Parathyroid adenoma (tissue), 2 donors: Measurements from ENCODE around the gene FGFR2.
A peak's percentile ranks its signal among the peaks of the same experiment; 100 is the strongest.

Experiments used
- H2AFZ ChIP-seq: fragments of 300-600 bp; sonication (generic); one replicate; pipeline ENCODE4 v1.7.0; 2017; ENCODE audit warnings: antibody characterized with exemption, mild to moderate bottlenecking
- H3K27ac ChIP-seq: fragments of 300-600 bp; sonication (generic); one replicate; pipeline ENCODE4 v1.7.0; 2017
- H3K27me3 ChIP-seq: fragments of 300-600 bp; sonication (generic); one replicate; pipeline ENCODE4 v1.7.0; 2017; ENCODE audit warnings: low read length; ENCODE audit not compliant: control insufficient read depth, insufficient read depth
- H3K36me3 ChIP-seq: fragments of 300-600 bp; sonication (generic); one replicate; pipeline ENCODE4 v1.7.0; 2017; ENCODE audit warnings: low read length; ENCODE audit not compliant: control insufficient read depth, insufficient read depth
- H3K4me1 ChIP-seq: fragments of 300-600 bp; sonication (generic); one replicate; pipeline ENCODE4 v1.7.0; 2017; ENCODE audit warnings: control low read depth
- H3K4me2 ChIP-seq: fragments of 300-600 bp; sonication (generic); one replicate; pipeline ENCODE4 v1.7.0; 2017; ENCODE audit warnings: low read length
- H3K4me3 ChIP-seq: fragments of 300-600 bp; sonication (generic); one replicate; pipeline ENCODE4 v1.7.0; 2017; ENCODE audit warnings: low read depth, low read length
- H3K79me2 ChIP-seq: fragments of 300-600 bp; sonication (generic); one replicate; pipeline ENCODE4 v1.7.0; 2017; ENCODE audit warnings: control low read depth
- H3K9ac ChIP-seq: fragments of 300-600 bp; sonication (generic); one replicate; pipeline ENCODE4 v1.7.0; 2017; ENCODE audit warnings: mild to moderate bottlenecking
- H3K9me3 ChIP-seq: fragments of 300-600 bp; sonication (generic); one replicate; pipeline ENCODE4 v1.7.0; 2017; ENCODE audit warnings: low read length; ENCODE audit not compliant: control insufficient read depth
- TF ChIP-seq, protein P1 (sequence below): fragments of 300-600 bp; sonication (generic); IDR thresholded peaks from one replicate; pipeline ENCODE4 v1.7.0; 2017; ENCODE audit warnings: antibody characterized with exemption, mild to moderate bottlenecking
- donor health status: primary hyperparathyroidism.

Gene FGFR2

DNA sequence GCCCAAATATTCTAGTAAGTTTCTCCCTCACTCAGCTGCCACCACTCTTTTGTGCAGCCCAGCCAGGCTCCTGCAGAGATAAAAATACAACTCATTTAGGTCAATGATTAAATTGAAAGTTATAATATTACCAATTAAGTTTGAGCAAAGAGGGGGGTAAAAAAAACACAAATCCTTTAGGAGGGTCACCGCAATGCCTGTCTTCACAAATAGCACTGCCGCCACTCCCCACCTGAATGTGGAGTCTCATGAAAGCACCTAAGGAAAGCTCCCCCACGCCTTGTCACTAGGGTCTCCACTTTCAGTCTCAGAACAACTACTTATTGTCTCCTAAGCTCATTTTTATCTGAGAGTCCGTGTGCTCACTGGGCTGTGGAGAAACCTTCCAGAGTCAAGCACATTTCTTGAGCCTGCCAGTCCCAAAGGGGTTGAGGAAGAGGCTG is 148.7 kb downstream of the FGFR2 start:
- Histone ChIP-seq H3K9ac (no peak overlapping the region), H3K27me3 (no peaks in the 10 kb centered on the region), H3K4me2 (no peak overlapping the region), H2AFZ (no peak overlapping the region), H3K4me1 (no peaks in the 10 kb centered on the region), H3K4me3 (no peak overlapping the region), H3K9me3 (no peaks in the 10 kb centered on the region), H3K27ac (no peak overlapping the region), H3K79me2 (no peaks in the 10 kb centered on the region), H3K36me3 (no peaks in the 10 kb centered on the region)
- TF ChIP-seq, protein P1, sequence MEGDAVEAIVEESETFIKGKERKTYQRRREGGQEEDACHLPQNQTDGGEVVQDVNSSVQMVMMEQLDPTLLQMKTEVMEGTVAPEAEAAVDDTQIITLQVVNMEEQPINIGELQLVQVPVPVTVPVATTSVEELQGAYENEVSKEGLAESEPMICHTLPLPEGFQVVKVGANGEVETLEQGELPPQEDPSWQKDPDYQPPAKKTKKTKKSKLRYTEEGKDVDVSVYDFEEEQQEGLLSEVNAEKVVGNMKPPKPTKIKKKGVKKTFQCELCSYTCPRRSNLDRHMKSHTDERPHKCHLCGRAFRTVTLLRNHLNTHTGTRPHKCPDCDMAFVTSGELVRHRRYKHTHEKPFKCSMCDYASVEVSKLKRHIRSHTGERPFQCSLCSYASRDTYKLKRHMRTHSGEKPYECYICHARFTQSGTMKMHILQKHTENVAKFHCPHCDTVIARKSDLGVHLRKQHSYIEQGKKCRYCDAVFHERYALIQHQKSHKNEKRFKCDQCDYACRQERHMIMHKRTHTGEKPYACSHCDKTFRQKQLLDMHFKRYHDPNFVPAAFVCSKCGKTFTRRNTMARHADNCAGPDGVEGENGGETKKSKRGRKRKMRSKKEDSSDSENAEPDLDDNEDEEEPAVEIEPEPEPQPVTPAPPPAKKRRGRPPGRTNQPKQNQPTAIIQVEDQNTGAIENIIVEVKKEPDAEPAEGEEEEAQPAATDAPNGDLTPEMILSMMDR: no peak

DNA sequence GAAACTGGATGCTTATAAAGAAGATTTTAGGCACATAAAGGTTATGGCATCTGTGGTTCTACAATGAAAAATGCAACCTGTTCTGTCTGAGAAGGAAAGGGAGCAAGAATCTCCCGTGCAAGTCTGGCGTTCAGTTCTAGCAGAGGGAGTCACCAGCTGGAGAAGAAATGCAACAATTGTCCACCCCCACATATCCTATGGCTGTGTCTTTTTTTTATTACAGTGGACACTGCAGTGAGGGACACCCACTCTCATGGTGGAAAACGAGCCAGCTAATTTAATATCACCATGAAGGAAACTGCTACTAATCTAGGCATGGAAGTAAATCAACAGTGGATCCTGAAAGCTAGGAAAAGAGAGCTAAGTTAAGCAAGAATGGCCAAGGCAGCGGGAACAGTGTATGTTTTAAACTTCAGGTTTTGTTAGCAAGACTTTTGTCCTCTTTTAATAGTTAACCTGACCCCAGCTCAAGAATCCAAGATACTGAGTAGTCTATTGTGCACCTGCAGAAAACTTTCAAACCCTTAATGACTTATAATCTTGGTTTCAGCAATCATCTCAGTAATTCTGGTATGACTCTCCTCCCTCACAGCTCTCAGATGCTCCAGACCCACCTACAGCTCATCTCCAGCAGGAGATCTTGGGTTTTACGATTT is 149.3 kb downstream of the FGFR2 start:
- Histone ChIP-seq H2AFZ (no peak overlapping the region), H3K27ac (no peak overlapping the region), H3K4me3 (no peak overlapping the region), H3K79me2 (no peaks in the 10 kb centered on the region), H3K36me3 (no peaks in the 10 kb centered on the region), H3K27me3 (no peaks in the 10 kb centered on the region), H3K9ac (no peak overlapping the region), H3K4me2 (no peak overlapping the region), H3K4me1 (no peaks in the 10 kb centered on the region), H3K9me3 (no peaks in the 10 kb centered on the region)
- TF ChIP-seq, protein P1: no peak

DNA sequence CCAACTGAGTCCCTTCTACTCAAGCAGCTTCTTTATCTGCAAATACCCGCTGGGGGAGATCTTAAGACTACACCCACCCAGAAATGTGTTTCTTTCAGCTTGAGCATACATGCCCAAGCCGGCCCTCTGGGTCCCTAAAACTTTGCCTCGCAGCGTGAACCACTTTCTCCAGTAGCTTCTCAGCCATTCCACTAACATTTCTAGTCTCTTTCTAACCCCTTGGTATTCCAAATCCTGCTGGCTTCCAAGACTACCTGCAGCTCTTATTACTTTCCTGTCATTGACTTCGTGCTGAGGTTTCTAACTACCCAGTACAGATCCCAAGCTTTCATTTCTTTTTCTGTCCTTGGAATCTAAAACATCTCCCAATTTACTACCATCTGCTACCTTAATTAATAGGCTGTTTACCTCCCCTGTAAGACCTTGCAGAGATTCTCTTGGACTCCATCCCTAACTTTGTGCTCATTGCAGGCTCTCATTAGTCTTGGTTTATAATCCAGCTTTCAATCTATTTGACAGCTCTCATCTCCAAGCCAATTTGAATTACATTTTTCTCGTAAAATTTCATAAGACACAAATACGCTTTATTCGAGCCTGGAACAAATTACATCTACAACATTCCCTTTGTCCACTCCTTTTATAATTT is 153.6 kb downstream of the FGFR2 start:
- Histone ChIP-seq H3K4me2 (no peak overlapping the region), H3K9ac (no peak overlapping the region), H3K27ac (no peak overlapping the region), H2AFZ (no peak overlapping the region), H3K36me3 (no peaks in the 10 kb centered on the region), H3K4me1 (peaks cover 3% of the 10 kb centered on the region), H3K4me3 (no peak overlapping the region), H3K27me3 (no peaks in the 10 kb centered on the region), H3K79me2 (no peaks in the 10 kb centered on the region), H3K9me3 (no peaks in the 10 kb centered on the region)
- TF ChIP-seq, protein P1: no peak

DNA sequence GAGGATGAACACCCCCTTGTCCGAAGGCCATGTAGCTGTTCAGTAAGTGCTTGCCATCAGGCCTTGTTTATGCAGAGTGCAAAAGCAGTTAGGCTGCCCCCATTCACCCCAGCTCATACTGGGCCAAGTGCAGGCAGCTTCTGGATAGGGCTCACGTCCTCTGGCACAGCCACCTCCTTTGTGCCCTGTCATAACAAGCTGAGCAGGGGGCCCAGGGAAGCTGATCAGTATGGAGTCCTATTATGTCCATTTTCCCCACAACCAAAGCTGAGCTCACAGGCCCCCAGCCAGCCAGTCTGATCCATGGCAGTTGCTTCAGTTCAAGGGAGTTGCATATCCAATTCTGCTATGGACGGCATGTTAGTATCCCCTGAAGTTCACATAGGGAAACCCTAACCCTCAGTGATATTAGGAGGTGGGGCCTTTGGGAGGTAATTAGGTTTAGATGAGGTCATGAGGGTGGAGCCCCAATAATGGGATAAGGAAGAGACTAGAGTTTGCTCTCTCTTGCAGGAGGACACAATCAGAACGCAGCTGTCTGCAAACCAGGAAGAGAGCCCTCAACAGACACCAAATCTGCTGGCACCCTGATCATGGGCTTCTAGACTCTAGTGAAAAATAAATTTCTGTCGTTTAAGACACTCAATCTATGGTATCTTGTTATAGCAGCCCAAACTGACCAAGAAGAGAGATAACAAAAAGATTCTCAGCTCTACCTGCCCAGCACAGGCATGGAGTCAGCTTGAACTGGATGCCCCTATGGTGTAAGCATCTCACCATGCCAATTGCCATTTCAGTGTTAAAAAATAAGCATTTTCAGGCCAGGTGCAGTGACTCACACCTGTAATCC is 155.9 kb downstream of the FGFR2 start:
- TF ChIP-seq, protein P1: no peak
- H3K36me3 ChIP-seq: no peaks in the 10 kb centered on the region

More for the DNA sequence above, 155.9 kb downstream of the FGFR2 start:
- H3K4me2 ChIP-seq: no peak overlapping the region
- no peaks in the 10 kb centered on the region for H3K9me3 ChIP-seq
- no peaks in the 10 kb centered on the region for H3K27me3 ChIP-seq
- no peak overlapping the region for H3K27ac ChIP-seq
- peak overlapping the region; percentile 61 for H2AFZ ChIP-seq
- peaks cover 3% of the 10 kb centered on the region for H3K4me1 ChIP-seq
- no peaks in the 10 kb centered on the region for H3K79me2 ChIP-seq
- no peak overlapping the region for H3K9ac ChIP-seq
- no peak overlapping the region for H3K4me3 ChIP-seq
